IMR-90 (cell line): ENCODE data around the gene KIF1C.

Experiments used
- BHLHE40 ChIP-seq: fragments of 150-350 bp; IDR thresholded peaks from 2 replicates; pipeline ENCODE4 v1.6.1; 2016; ENCODE audit warnings: mild to moderate bottlenecking, low read depth, low read length
- CEBPB ChIP-seq: IDR thresholded peaks from 2 replicates; pipeline ENCODE4 v1.6.1; 2012; ENCODE audit warnings: low read depth, low read length, improper control_type of control experiment
- CTCF ChIP-seq: conservative IDR thresholded peaks from 2 replicates; pipeline ENCODE4 v1.5.1; 2012; ENCODE audit warnings: mild to moderate bottlenecking, low read depth, low read length, improper control_type of control experiment
- ELK1 ChIP-seq: fragments of 150-350 bp; IDR thresholded peaks from 2 replicates; pipeline ENCODE4 v1.6.1; 2016; ENCODE audit warnings: low read depth, mild to moderate bottlenecking, low read length, moderate library complexity, borderline replicate concordance
- FOS ChIP-seq: fragments of 150-350 bp; IDR thresholded peaks from 2 replicates; pipeline ENCODE4 v1.6.1; 2016; ENCODE audit warnings: low read depth, low read length
- MAZ ChIP-seq: IDR thresholded peaks from 2 replicates; pipeline ENCODE4 v1.6.1; 2012; ENCODE audit warnings: low read depth, mild to moderate bottlenecking, low read length, improper control_type of control experiment, moderate library complexity, borderline replicate concordance
- MXI1 ChIP-seq: IDR thresholded peaks from 2 replicates; pipeline ENCODE4 v1.6.1; 2012; ENCODE audit warnings: low read depth, mild to moderate bottlenecking, low read length, moderate library complexity, borderline replicate concordance
- NFE2L2 ChIP-seq: fragments of 150-350 bp; IDR thresholded peaks from 2 replicates; pipeline ENCODE4 v1.6.1; 2016; ENCODE audit warnings: low read depth, mild to moderate bottlenecking, low read length
- POLR2A ChIP-seq: IDR thresholded peaks from 2 replicates; pipeline ENCODE4 v1.6.1; 2012; ENCODE audit warnings: mild to moderate bottlenecking, low read depth, low read length
- RAD21 ChIP-seq: IDR thresholded peaks from 2 replicates; pipeline ENCODE4 v1.6.1; 2012; ENCODE audit warnings: low read length, improper control_type of control experiment
- RFX5 ChIP-seq: IDR thresholded peaks from 2 replicates; pipeline ENCODE4 v1.8.0; 2012; ENCODE audit warnings: low read depth, mild to moderate bottlenecking, low read length, moderate library complexity
- SMC3 ChIP-seq: fragments of 150-350 bp; IDR thresholded peaks from 2 replicates; pipeline ENCODE4 v1.6.1; 2016; ENCODE audit warnings: low read depth, mild to moderate bottlenecking, antibody characterized with exemption, low read length, moderate library complexity
- USF2 ChIP-seq: fragments of 150-350 bp; IDR thresholded peaks from 2 replicates; pipeline ENCODE4 v1.6.1; 2017; ENCODE audit warnings: mild to moderate bottlenecking, antibody characterized with exemption, low read length, low read depth

GRCh38 chr17:5032865-5033264, 35.1 kb downstream of the KIF1C start:
- TF ChIP-seq RFX5 (no peak), CTCF (no peak), RAD21 (no peak), POLR2A (no peak), ELK1 (no peak), MAZ (no peak), USF2 (no peak), FOS (no peak), CEBPB (no peak), SMC3 (no peak), NFE2L2 (no peak), BHLHE40 (no peak), MXI1 (no peak)
